WTC11 (cell line): ENCODE data around the gene STARD5. TPM values are rescaled to one million over a fixed set of nuclear protein-coding genes. Genes with fewer than 3 reads are reported as not detected.

Experiments
- ATAC-seq: fragments of 200-7000 bp; cut with Tn5 transposase; 2 replicates; pipeline ENCODE4 v1.10.0; 2021; ENCODE audit warnings: mild to moderate bottlenecking, moderate library complexity
- CTCF ChIA-PET: fragments of 300-600 bp; sonication (Branson Sonifier 250); formaldehyde crosslinking; loops from one replicate; lab custom pipeline; 2021; ENCODE audit warnings: antibody characterized with exemption; lab: Charles Lee
- POLR2A ChIA-PET: fragments of 350-600 bp; sonication (Branson Sonifier 250); formaldehyde crosslinking; loops from one replicate; lab custom pipeline; 2021; ENCODE audit warnings: antibody characterized with exemption; lab: Charles Lee
- DNase-seq: peaks from one replicate; pipeline ENCODE4 v3.0.0; 2021; ENCODE audit warnings: low spot score
- H3K27ac Mint-ChIP-seq: 2 replicates; pipeline ENCODE4 v1.8.0; 2021; ENCODE audit warnings: mixed read lengths
- H3K27me3 Mint-ChIP-seq: 2 replicates; pipeline ENCODE4 v1.8.0; 2021; ENCODE audit warnings: low read depth, mild to moderate bottlenecking, moderate library complexity, mixed read lengths
- H3K36me3 Mint-ChIP-seq: 2 replicates; pipeline ENCODE4 v1.8.0; 2021; ENCODE audit warnings: mixed read lengths
- H3K4me1 Mint-ChIP-seq: 2 replicates; pipeline ENCODE4 v1.8.0; 2022; ENCODE audit warnings: mixed read lengths
- H3K4me3 Mint-ChIP-seq: 2 replicates; pipeline ENCODE4 v1.8.0; 2021; ENCODE audit warnings: mild to moderate bottlenecking, moderate library complexity, mixed read lengths
- H3K9me3 Mint-ChIP-seq: 2 replicates; pipeline ENCODE4 v1.8.0; 2021; ENCODE audit warnings: mixed read lengths
- CBFB ChIP-seq: sonication (generic); formaldehyde crosslinking; IDR thresholded peaks from 2 replicates; pipeline ENCODE4 v1.8.1; 2022; ENCODE audit warnings: mild to moderate bottlenecking, low read depth, missing genetic modification reagents
- CREM ChIP-seq: sonication (generic); formaldehyde crosslinking; IDR thresholded peaks from 2 replicates; pipeline ENCODE4 v1.8.1; 2022; ENCODE audit warnings: mild to moderate bottlenecking, missing genetic modification reagents, moderate library complexity
- ESRRA ChIP-seq: sonication (generic); formaldehyde crosslinking; IDR thresholded peaks from 2 replicates; pipeline ENCODE4 v1.8.1; 2022; ENCODE audit warnings: mild to moderate bottlenecking, missing genetic modification reagents, borderline replicate concordance
- ETV6 ChIP-seq: sonication (generic); formaldehyde crosslinking; IDR thresholded peaks from 2 replicates; pipeline ENCODE4 v1.8.1; 2022; ENCODE audit warnings: mild to moderate bottlenecking, missing genetic modification reagents
- GRHL2 ChIP-seq: fragments of 250-450 bp; sonication (Bioruptor Pico); IDR thresholded peaks from 2 replicates; pipeline ENCODE4 v1.8.0; 2022; ENCODE audit warnings: mild to moderate bottlenecking, moderate library complexity; ENCODE audit not compliant: insufficient replicate concordance, severe bottlenecking
- HMGA2 ChIP-seq: fragments of 250-450 bp; sonication (Bioruptor Pico); IDR thresholded peaks from 2 replicates; pipeline ENCODE4 v1.4.0; 2021; ENCODE audit warnings: mild to moderate bottlenecking, moderate library complexity
- KAT7 ChIP-seq: sonication (generic); formaldehyde crosslinking; IDR thresholded peaks from 2 replicates; pipeline ENCODE4 v1.8.1; 2023; ENCODE audit warnings: missing genetic modification reagents, mild to moderate bottlenecking, borderline replicate concordance
- NFATC4 ChIP-seq: fragments of 250-450 bp; sonication (Bioruptor Pico); IDR thresholded peaks from 2 replicates; pipeline ENCODE4 v1.9.0; 2021; ENCODE audit warnings: mild to moderate bottlenecking
- NR2C2 ChIP-seq: sonication (generic); formaldehyde crosslinking; IDR thresholded peaks from 2 replicates; pipeline ENCODE4 v1.8.0; 2022; ENCODE audit warnings: mild to moderate bottlenecking, missing genetic modification reagents
- OVOL2 ChIP-seq: fragments of 250-450 bp; sonication (Bioruptor Pico); IDR thresholded peaks from 2 replicates; pipeline ENCODE4 v1.9.0; 2021; ENCODE audit warnings: mild to moderate bottlenecking, borderline replicate concordance
- PRRX2 ChIP-seq: fragments of 250-450 bp; sonication (Bioruptor Pico); IDR thresholded peaks from 2 replicates; pipeline ENCODE4 v1.8.0; 2021; ENCODE audit warnings: mild to moderate bottlenecking
- TEAD4 ChIP-seq: sonication (generic); formaldehyde crosslinking; IDR thresholded peaks from 2 replicates; pipeline ENCODE4 v1.8.0; 2022; ENCODE audit warnings: mild to moderate bottlenecking, missing genetic modification reagents
- TP53 ChIP-seq: sonication (generic); formaldehyde crosslinking; IDR thresholded peaks from 2 replicates; pipeline ENCODE4 v1.8.1; 2023; ENCODE audit warnings: mild to moderate bottlenecking, missing genetic modification reagents
- ZNF317 ChIP-seq: sonication (generic); formaldehyde crosslinking; IDR thresholded peaks from 2 replicates; pipeline ENCODE4 v1.8.1; 2023; ENCODE audit warnings: low read depth, mild to moderate bottlenecking, moderate library complexity, missing genetic modification reagents, borderline replicate concordance
- total RNA-seq: library from RNA; stranded (reverse); gene quantifications from 3 replicates; pipeline ENCODE4 v1.2.3, GENCODE V29; 2021
- TF ChIP-seq, protein P1 (sequence below): sonication (generic); formaldehyde crosslinking; IDR thresholded peaks from 2 replicates; pipeline ENCODE4 v1.8.1; 2022; ENCODE audit warnings: mild to moderate bottlenecking, moderate library complexity, missing genetic modification reagents
- TF ChIP-seq, protein P2 (sequence below): sonication (generic); formaldehyde crosslinking; conservative IDR thresholded peaks from 2 replicates; pipeline ENCODE4 v1.8.1; 2022; ENCODE audit warnings: mild to moderate bottlenecking, missing genetic modification reagents
- TF ChIP-seq, protein P3 (sequence below): sonication (generic); formaldehyde crosslinking; IDR thresholded peaks from 2 replicates; pipeline ENCODE4 v1.8.0; 2023; ENCODE audit warnings: mild to moderate bottlenecking, missing genetic modification reagents
- TF ChIP-seq, protein P4 (sequence below): sonication (generic); formaldehyde crosslinking; IDR thresholded peaks from 2 replicates; pipeline ENCODE4 v1.8.1; 2022; ENCODE audit warnings: mild to moderate bottlenecking, missing genetic modification reagents, moderate library complexity, borderline replicate concordance
- TF ChIP-seq, protein P5 (sequence below): sonication (generic); formaldehyde crosslinking; IDR thresholded peaks from 2 replicates; pipeline ENCODE4 v1.8.1; 2022; ENCODE audit warnings: low read depth, mild to moderate bottlenecking, moderate library complexity, missing genetic modification reagents, borderline replicate concordance

STARD5 gene
- total RNA-seq, 1 experiment from 2014 or later, result 6.8 TPM

DNA sequence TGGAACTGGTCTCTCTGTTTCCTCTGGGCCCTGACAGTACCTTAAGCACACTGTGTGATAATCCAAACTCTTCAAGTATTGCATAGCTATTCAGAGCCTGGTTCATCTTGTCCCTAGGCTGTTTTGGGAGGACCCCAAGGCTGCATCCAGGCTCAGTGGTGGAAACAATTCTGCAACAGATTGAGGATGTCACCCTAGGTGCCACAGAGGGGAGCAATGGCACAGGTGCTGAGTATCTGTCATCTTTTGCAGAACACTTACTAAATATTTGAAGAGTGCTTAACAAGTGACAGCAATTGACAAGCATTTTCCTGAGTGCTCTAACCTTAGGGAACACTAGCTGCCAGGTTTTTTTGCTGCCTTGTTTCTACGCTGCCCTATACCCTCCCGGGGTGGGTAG lies 27.8 kb downstream of the STARD5 start:
- Mint-ChIP-seq H3K27ac (no peak overlapping the region), H3K27me3 (peaks cover 8% of the 10 kb centered on the region), H3K4me3 (no peak overlapping the region), H3K9me3 (no peaks in the 10 kb centered on the region), H3K36me3 (no peaks in the 10 kb centered on the region), H3K4me1 (peaks cover 25% of the 10 kb centered on the region)
- no peak for TF ChIP-seq OVOL2 (CRISPR knock-in tag)
- TF ChIP-seq ETV6 (CRISPR knock-in tag), result no peak
- TF ChIP-seq GRHL2 (CRISPR knock-in tag), result no peak
- TF ChIP-seq TP53 (CRISPR knock-in tag), result no peak
- TF ChIP-seq NFATC4 (CRISPR knock-in tag), result no peak
- no peak for TF ChIP-seq NR2C2
- no peak for TF ChIP-seq PRRX2 (CRISPR knock-in tag)
- TF ChIP-seq ESRRA (CRISPR knock-in tag), result no peak
- TF ChIP-seq, protein P1, sequence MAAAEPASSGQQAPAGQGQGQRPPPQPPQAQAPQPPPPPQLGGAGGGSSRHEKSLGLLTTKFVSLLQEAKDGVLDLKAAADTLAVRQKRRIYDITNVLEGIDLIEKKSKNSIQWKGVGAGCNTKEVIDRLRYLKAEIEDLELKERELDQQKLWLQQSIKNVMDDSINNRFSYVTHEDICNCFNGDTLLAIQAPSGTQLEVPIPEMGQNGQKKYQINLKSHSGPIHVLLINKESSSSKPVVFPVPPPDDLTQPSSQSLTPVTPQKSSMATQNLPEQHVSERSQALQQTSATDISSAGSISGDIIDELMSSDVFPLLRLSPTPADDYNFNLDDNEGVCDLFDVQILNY (CRISPR knock-in tag), result no peak
- TF ChIP-seq, protein P2, sequence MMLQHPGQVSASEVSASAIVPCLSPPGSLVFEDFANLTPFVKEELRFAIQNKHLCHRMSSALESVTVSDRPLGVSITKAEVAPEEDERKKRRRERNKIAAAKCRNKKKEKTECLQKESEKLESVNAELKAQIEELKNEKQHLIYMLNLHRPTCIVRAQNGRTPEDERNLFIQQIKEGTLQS (CRISPR knock-in tag), result no peak
- ATAC-seq (no peak), DNase-seq (no peak)
- ChIA-PET CTCF (interaction anchor here (1.2 to 2.9 kb wide), 3 partner anchors 21 to 30 kb away, joined by 5 to 13 read pairs (median 7); no protein-coding TSS in a partner anchor), POLR2A (no interaction called here)

DNA sequence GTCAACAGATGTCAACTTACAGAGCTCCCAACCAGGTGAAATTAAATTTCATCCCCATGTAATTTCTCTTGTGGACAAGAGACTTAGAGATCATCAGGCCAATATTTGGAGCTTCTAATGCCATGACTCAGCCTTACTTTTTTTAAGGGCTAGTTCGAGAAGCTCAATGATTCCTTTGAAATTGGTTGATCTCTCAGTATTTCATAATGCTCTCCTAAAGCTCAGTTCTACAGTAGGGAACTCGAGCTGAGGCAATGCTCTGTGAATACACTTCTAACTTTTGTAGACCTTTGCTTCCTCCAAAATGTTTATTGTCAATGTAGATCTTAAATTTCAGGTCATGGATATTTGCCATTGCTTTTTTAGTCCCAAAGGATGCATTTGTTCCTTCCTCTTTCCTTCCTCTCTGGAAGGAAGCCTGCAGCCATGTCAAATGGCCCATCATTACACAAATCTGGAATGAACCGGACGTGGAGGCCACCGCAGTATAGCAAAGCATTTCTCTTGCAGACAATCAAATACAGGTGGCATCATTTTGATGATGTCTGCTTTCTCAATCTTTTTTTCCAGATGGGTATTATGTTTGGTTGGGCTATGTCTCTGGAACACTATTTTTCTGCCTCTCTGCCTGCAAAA lies 28.3 kb downstream of the STARD5 start:
- no peak overlapping the region for H3K4me3 Mint-ChIP-seq
- no peaks in the 10 kb centered on the region for H3K36me3 Mint-ChIP-seq
- no peak overlapping the region for H3K27ac Mint-ChIP-seq
- H3K4me1 Mint-ChIP-seq, result peaks cover 25% of the 10 kb centered on the region
- CTCF ChIA-PET, result interaction anchor here (1.1 to 2.9 kb wide), 3 partner anchors 20 to 30 kb away, joined by 3 to 13 read pairs (median 4); partner anchors contain the start of gene STARD5
- peaks cover 8% of the 10 kb centered on the region for H3K27me3 Mint-ChIP-seq
- POLR2A ChIA-PET, result no interaction called here
- no peak for TF ChIP-seq ZNF317 (CRISPR knock-in tag)
- TF ChIP-seq, protein P3, sequence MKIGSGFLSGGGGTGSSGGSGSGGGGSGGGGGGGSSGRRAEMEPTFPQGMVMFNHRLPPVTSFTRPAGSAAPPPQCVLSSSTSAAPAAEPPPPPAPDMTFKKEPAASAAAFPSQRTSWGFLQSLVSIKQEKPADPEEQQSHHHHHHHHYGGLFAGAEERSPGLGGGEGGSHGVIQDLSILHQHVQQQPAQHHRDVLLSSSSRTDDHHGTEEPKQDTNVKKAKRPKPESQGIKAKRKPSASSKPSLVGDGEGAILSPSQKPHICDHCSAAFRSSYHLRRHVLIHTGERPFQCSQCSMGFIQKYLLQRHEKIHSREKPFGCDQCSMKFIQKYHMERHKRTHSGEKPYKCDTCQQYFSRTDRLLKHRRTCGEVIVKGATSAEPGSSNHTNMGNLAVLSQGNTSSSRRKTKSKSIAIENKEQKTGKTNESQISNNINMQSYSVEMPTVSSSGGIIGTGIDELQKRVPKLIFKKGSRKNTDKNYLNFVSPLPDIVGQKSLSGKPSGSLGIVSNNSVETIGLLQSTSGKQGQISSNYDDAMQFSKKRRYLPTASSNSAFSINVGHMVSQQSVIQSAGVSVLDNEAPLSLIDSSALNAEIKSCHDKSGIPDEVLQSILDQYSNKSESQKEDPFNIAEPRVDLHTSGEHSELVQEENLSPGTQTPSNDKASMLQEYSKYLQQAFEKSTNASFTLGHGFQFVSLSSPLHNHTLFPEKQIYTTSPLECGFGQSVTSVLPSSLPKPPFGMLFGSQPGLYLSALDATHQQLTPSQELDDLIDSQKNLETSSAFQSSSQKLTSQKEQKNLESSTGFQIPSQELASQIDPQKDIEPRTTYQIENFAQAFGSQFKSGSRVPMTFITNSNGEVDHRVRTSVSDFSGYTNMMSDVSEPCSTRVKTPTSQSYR (CRISPR knock-in tag), result no peak
- no peak for TF ChIP-seq NFATC4 (CRISPR knock-in tag)
- TF ChIP-seq KAT7 (CRISPR knock-in tag), result no peak
- no peak for TF ChIP-seq CBFB (CRISPR knock-in tag)
- TF ChIP-seq, protein P4, sequence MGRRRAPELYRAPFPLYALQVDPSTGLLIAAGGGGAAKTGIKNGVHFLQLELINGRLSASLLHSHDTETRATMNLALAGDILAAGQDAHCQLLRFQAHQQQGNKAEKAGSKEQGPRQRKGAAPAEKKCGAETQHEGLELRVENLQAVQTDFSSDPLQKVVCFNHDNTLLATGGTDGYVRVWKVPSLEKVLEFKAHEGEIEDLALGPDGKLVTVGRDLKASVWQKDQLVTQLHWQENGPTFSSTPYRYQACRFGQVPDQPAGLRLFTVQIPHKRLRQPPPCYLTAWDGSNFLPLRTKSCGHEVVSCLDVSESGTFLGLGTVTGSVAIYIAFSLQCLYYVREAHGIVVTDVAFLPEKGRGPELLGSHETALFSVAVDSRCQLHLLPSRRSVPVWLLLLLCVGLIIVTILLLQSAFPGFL, result no peak
- TF ChIP-seq, protein P5, sequence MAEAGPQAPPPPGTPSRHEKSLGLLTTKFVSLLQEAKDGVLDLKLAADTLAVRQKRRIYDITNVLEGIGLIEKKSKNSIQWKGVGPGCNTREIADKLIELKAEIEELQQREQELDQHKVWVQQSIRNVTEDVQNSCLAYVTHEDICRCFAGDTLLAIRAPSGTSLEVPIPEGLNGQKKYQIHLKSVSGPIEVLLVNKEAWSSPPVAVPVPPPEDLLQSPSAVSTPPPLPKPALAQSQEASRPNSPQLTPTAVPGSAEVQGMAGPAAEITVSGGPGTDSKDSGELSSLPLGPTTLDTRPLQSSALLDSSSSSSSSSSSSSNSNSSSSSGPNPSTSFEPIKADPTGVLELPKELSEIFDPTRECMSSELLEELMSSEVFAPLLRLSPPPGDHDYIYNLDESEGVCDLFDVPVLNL (CRISPR knock-in tag), result no peak
- TF ChIP-seq TEAD4, result no peak
- TF ChIP-seq PRRX2 (CRISPR knock-in tag), result no peak
- no peak for TF ChIP-seq HMGA2 (CRISPR knock-in tag)
- TF ChIP-seq CREM, result no peak
- no peak for ATAC-seq
- no peaks in the 10 kb centered on the region for H3K9me3 Mint-ChIP-seq
- DNase-seq, result no peak
